Raji (cell line): ENCODE data around the gene RAB29.
A peak's percentile ranks its signal among the peaks of the same experiment; 100 is the strongest.

ENCODE experiments used
- POLR2A ChIP-seq: IDR thresholded peaks from 2 replicates; pipeline ENCODE4 v1.6.1; 2011; ENCODE audit warnings: low read depth, low read length, control low read depth; ENCODE audit not compliant: insufficient read depth

RAB29 gene

DNA sequence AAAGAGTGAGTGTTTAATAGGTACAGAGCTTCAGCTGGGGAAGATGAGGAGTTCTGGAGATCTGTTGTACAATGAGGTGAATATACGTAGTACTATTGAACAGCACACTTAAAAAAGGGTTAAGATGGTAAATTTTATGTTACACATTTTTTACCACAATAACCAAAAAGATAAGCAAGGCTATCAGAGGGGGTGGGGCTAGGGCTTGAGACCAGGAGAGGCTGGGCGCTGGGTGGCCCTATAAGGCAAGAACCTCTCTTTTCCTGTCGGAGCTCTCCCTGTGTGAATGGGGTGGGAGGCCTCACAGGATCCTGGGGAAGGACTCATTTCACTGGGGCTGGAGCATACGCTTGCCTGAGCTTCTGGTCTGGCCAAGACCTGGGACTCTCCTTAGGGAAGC is 28.7 kb upstream of the RAB29 start:
- TF ChIP-seq POLR2A: no peak

DNA sequence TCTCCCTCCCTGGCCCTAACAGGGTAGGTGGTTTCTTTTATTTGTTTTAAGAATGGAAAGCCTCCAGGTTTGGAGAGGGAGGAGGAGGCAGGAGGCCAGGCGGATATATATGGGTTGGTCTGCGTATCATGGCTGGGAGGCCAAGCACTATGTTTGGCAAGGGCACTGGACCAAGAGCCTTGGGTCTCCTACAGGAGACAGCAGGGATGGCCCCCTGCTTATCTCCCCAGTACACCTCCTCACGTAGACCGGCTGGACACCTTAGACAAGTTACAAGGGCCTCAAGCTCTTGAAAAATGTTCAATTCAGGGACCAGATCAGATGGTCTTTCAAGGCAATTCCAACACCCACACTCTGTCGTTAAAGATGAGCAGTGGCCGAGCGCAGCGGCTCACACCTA is 26.8 kb upstream of the RAB29 start:
- TF ChIP-seq POLR2A: no peak

DNA sequence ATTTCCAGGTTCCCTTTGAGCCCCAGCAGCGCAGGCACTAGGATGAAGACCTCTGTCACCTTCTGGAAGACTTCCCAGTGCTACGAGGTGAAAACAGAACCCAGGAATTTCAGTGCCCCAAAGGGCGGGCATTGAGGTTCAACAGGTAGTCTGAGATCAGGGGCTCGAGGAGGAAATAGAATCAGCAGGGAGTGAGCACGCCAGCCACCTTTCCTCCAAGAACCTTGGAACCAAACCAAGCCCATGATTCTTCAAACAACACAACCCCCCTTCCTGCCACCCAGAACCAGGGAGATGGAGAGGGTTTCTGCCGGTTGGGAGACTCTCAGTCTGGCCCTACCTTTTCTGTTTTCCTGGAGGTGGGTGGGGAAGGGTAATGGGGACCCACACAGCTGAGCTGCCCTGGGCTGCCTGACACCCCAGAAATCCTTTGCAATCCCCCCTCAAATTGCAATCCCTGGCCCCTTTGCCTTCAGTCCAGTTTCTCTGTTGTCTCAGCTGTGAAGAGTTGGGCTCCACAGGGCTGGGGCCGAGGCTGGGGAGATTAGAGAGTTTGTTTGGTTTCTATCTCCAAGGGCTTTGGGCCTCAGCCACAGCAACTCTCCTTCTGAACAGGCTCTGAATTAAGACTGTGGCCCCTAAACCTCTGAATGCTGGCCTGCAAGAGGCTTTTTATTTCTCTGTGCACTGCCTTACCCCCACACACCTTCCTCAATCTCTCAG is 25.9 kb upstream of the RAB29 start:
- TF ChIP-seq POLR2A: no peak

DNA sequence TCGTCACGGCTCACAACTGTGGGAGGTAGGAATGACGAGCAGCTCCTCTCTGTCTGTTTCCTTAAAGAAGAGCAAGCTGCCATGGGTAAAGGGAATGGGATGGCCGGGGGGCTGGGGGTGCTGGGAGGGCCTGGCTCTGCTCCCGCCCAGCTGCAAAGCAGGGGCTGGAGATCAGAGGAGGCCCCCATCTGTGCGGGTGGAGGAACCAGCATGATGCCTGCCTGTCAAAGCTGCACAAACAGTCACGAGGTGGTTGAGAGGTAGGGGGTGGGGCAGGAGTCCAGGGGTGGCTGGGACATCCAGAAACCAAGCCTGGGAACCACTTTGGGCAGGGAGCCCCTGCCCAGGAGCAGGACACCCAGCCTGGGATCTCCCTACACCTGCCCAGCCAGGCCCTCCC is 25.1 kb upstream of the RAB29 start:
- TF ChIP-seq POLR2A: no peak

DNA sequence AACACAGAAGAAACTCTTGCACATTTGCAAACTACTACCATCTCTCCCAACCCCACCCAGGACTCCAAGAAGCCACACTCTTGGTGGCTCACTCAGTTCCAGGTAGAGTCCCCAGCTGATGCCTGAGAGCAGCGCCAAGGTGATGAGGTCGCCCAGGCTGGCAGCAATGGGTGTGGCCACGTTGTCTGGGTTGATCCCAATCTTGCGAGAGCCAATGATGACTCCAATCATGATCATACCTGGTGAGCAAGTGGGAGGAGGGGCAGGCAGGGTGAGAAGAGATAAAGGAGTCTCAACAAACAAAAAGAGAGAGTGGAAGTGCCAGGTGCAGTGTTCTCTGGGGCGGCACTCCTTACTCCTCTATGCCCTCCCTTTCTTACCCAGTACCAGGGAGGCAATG is 23.3 kb upstream of the RAB29 start:
- no peak for TF ChIP-seq POLR2A

DNA sequence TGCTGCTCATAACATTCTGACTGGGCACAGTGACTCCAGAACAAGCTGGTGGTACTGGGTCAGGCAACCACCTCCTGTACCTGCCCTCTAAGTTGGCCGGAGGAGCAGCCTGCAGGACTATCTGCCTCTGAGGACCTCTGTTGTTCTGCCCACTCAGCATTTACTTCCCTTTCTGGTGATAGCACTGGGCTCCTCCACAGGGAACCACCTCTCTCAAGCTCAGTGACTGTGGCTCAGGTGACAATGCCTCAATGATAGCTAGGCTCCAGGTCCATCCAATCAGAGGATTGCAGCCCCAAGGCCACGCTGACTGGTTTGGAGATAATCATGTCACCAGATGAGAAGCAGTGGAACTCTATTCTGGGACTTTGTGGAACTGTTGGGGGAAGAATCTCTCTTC is 21.9 kb upstream of the RAB29 start:
- no peak for TF ChIP-seq POLR2A

DNA sequence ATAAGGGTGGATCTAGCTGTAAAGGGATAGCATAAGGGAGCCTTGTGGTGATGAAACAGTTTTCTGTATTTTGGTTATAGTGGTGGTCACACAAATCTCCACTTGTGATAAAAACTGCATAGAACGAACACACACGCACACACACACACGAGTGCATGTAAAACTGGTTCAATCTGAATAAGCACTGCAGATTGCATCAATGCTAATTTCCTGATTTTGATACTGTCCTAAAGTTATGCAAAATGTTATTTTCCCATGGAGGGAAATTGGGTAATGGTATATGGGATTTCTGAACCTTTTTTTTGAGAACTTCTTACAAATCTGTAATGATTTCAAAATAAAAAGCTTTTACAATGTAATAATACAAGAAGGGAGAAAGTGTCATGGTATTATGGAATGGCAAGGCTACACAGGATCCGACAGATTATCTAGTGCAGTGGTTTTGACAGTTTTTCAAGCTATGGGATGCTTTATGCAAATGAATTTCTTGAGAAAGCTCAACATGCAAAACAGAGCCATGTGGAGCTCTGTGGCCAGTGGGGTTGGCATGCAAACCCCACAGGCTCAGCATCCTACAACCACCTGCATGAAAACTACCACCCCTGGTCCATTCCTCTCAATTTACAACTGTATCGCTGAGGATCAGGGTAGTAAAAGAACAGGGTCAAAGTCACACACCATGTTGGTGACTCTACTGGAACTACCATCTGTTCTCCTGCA is 18.9 kb upstream of the RAB29 start:
- TF ChIP-seq POLR2A: 0 out of 2 replicates have a peak, but pooled peaks have one; percentile 34

DNA sequence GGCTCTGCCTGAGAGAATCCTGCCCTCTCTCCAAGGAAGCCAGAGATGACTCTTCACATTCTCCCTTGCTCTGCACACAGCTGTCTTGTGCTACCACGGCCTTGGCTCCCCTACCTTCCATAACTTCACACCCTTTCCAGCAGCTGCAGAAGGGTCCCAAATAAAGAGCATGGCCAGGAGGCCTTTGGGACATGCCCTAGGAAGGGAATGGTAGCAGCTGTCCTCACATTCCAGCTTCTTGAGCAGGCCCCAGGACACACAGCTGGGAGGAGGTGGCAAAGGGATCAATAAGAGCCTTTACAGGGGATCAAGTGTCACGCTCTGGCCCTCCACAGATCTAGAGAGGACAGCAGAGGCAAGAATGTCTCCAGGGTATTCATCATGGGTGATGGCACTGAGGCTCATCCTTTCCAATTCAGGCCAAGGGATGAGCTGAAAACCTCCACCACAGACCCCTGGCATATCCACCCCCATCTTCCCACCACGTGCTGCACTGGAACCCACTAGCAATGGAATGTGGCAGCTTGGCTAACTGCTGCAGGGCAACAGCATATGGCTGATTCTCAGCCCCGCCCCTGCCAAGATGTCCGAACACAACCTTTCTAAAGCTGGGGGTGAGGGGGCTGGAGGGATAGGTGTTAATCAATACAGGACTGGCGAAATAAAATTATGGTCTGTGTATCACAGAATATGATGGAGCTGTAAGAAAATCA is 17.8 kb upstream of the RAB29 start:
- no peak for TF ChIP-seq POLR2A

DNA sequence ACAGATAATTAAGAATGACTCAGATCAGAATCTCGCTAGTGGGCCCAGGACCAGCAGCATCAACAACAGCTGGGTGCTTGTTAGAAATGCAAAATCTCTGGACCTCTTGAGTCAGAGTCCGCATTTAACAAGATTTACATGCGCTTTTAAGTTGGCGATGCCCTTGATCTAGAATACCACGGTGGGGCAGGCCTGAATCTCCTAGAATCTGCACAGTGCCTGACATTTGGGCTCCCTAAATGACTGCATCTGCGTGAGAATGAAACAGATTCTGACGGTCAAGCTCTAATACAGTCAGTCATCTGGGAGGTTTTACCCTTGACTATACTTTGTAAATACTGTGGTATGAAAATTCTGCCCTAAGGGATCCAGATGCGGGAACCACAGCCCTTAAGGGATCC is 17.2 kb upstream of the RAB29 start:
- no peak for TF ChIP-seq POLR2A

DNA sequence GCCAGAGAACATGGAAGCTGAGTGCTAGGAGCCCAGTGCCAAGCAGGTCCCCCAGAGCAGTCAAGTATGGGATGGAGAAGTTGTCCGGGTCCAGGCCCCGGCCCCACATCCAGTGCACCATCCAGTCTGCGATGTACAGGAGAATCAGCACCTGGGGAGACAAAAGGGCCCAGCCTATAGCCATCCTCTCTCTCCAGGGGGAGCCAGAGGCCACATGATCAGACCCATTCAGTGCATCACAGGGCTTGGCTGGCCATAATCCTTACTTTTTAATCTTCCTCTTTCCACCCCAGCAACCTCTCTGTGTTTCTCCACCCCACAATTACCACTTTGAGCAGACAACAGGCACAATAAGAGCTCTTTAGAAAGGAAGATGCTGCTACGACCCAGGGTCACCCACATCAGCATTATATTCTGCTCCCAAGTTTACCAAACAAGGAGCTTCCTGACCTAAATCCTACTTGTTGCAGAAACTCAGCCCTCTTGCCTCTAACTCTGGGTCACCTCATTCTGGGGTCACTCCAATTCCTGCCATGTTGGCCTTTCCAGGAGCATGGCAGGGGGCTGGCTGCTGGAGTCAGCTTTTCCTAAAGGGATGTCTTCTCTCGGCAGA is 16.4 kb upstream of the RAB29 start:
- TF ChIP-seq POLR2A: no peak

DNA sequence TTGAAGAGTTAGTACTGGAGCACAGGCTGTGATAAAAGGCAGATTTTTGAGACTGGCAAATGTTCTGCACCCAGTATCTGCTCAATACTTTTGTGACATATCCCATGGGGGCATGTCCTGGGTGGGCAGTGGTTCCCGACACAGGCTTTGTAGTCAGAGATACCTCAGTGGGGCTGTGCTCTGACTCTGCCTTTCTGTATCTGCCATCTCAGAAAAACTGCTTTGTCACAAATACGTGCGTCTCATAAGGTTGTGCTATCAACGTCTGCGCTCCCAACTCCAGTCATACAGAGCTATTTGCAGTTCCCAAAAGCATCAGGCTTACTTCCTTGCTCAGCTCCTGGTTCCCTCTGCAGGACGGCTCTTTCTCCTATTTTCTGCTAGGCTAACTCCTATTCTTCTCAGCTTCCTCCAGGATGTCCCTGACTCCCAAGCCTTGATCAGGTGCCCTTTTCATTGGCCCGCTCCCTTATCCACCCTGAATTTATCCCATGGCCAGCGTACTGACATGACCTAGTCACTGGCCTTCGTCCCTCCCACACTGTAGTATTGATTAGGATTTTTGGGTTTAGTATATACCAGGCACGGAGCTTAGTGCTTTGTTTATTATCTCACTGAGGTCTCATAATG is 12.1 kb upstream of the RAB29 start:
- TF ChIP-seq POLR2A: no peak

DNA sequence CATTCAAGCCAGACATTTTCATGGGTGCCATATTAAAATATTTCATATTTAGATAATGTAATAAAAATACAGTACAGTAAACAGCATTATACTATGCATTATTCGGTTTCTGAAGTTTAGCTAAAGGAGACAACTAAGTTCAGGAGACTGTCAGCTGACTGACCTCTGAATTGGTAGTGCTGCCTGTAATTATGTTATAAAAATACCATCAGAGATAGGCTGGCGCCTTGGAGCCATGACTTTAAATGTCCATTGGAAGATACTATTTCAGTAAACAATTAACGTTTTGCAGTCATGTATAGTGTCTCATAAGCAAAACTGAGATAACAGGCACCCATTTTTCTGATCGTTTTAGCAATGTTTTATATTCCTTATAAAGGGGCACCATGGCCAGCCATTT is 11.3 kb upstream of the RAB29 start:
- TF ChIP-seq POLR2A: no peak

DNA sequence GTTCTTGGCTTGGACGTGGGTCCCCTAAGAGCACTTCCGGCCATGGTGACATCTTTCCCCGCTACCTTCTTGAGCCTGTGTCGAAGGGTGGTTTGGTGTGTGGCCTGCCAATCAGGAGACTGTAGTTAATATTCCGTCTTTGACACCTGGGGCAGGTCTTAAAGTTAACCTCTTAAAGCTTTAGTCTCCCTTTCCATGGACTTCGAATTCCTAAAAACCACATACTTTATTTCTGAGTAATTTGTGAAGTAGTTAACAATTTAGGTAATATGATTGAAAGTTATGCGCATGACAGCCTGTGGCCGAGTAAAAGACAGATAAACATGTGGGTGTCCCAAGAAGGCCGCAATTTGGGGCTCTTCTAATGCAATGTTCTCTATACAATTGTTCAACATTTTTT is 10.2 kb upstream of the RAB29 start:
- no peak for TF ChIP-seq POLR2A

DNA sequence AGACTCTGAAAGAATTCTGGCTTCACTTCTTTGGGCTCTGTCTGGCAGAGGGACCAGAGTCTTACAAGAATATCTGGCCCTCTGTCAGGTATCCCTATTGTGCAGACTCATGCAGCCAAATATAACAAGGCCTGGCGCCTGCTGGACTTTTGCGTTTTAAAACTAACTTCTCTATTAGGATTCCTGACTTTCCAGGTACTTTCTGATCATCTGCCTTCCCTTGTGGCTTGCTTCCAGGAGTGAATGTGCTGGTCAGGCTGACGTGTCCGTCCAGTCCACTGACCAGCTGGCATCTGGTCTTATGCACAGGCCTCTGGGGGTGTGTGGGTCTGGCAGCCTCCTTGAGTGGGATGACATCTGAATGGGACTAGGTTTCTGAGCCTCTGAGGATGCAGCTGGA is 8.6 kb upstream of the RAB29 start:
- TF ChIP-seq POLR2A: no peak

DNA sequence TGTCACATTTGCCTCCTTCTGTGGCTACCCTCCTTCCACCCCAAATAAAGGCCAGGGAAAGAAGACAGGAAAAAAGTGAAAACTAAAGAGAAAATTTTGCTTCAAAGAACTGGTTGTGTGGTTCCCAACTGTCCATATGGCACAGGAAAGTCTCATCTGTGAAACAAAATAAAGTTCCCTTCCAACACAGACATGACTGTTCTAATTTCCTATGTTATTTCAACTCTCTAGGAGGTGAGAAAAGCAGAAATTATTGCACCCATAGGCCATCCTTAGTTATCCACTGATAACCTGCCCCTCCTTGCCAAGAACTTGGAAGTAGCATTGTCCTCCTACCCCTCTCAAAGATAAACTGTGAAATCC is 8.1 kb upstream of the RAB29 start:
- no peak for TF ChIP-seq POLR2A
